GM21447 (cell line): ENCODE results near the gene DCAF11.
A peak's percentile ranks its signal among the peaks of the same experiment; 100 is the strongest.
"Not testable (repeated sequence)": the region's sequence is repeated elsewhere in the genome, so short reads cannot be mapped to it uniquely, and the experiment has no call there.

ENCODE experiments used
- ATAC-seq: cut with Tn5 transposase; IDR thresholded peaks from one replicate; pipeline ENCODE4 v1.9.1; 2021; ENCODE audit not compliant: unreplicated experiment

The DCAF11 gene

GRCh38 chr14:24095271-24096068, 19.1 kb upstream of the DCAF11 start:
- ATAC-seq, result peak; percentile 68

DNA sequence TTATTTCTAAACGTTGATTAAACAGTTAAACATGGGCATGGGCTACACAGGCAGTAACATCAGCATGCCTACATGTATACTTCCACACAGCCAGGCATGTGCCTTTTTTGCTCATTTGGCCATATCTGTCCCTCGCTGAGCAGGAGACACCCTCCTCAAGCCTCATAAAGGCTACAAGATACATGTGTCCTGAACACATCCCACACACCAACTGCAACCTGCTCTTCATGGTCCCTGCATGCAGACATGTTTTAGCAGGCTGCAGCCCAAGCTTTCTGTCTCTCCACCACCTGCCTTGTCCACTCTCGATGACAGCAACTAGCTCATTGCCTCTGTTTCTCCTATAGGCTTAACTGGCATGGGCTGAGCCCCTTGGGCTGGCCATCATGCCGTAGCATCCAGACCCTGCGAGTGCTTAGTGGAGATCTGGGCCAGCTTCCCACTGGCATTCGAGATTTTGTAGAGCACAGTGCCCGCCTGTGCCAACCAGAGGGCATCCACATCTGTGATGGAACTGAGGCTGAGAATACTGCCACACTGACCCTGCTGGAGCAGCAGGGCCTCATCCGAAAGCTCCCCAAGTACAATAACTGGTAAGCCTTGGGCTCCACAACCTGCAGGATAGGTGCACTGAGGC, 17.9 kb upstream of the DCAF11 start:
- ATAC-seq, result no peak

DNA sequence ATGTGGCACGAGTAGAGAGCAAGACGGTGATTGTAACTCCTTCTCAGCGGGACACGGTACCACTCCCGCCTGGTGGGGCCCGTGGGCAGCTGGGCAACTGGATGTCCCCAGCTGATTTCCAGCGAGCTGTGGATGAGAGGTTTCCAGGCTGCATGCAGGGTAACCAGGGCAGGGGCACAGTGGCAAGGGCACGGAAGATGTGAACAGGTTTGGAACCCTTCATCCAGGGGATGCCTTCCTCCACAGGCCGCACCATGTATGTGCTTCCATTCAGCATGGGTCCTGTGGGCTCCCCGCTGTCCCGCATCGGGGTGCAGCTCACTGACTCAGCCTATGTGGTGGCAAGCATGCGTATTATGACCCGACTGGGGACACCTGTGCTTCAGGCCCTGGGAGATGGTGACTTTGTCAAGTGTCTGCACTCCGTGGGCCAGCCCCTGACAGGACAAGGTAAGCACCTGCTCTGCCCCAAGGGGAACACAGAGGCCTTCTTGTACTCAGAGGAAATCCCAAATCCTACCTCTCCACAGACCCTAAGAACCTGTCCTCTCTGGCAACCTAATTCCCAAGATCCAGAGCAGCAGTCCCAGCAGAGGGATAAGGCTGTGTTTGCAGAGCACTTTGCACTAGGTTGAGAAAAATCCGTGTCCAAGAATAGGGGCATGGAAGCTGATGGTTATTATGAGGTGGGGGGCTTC, 16.2 kb upstream of the DCAF11 start:
- ATAC-seq, result no peak

- ATAC-seq, result no peak
Observed at GRCh38 chr14:24098927-24099813, 15.4 kb upstream of the DCAF11 start.

DNA sequence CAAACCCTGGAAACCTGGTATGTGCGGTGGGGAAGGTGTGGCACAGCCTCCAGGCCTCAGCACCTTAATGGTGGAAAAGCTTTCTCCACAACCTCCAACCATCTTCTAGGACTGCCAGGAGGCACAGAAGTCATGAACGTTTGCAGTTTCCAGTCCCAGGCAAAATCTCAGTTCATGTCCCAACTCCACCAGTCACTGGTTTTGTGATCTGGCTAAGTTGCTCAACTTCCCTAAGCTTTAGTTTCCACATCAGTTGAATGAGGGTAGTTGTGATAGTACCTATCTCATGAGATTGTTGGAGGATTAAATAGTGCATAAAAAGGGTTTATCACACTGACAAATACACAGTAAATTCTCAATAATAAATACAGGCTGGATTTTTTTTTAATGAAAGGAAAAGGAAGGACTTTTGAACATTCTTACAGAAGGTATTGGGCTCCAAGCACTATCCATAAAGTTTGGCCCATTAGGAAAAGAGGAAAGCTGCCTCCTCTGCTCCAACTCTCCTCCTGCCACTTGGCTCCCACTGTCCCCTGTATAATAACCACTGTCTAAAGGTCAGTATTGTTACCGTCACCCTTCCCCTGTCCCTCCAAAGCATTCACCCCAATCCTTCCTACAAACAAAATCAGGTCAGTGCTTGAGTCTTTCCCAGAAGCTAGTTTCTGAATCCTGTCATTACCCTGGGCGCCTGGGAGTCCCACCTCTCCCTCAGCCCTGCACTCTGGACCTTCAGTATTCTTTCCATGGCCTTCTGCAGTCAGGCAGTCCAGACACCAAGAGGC, 14.2 kb upstream of the DCAF11 start:
- ATAC-seq, result no peak

DNA sequence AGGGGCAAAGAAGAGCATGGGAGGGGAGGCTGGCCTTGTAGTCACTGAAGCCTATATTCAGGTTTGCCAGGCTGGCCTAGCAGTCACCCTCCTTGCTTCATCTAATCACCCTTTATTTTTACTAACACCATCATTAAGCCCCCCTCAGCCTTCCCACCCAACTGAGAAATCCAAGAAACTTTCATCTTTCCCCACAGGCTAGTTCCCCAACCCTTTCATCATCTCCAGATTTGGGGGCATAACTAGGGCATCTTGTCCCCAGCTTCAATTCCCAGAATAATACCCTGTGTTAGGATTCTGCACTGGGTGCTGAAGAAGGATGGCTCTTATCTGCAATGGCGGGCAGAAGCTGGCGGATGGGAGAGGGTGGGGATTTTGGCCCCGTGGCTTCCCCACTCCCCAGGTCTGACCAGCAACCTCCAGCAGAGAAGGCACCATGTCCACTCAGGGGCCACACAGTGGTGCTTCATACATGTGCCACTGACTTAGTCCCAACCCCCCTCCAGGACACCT, 13.5 kb upstream of the DCAF11 start:
- no peak for ATAC-seq

GRCh38 chr14:24102357-24103048, 12.1 kb upstream of the DCAF11 start:
- no peak for ATAC-seq

- no peak for ATAC-seq
Observed at GRCh38 chr14:24103451-24103850, 11.1 kb upstream of the DCAF11 start.

- ATAC-seq, result not testable (repeated sequence)
Observed at GRCh38 chr14:24105609-24106239, 8.9 kb upstream of the DCAF11 start.

DNA sequence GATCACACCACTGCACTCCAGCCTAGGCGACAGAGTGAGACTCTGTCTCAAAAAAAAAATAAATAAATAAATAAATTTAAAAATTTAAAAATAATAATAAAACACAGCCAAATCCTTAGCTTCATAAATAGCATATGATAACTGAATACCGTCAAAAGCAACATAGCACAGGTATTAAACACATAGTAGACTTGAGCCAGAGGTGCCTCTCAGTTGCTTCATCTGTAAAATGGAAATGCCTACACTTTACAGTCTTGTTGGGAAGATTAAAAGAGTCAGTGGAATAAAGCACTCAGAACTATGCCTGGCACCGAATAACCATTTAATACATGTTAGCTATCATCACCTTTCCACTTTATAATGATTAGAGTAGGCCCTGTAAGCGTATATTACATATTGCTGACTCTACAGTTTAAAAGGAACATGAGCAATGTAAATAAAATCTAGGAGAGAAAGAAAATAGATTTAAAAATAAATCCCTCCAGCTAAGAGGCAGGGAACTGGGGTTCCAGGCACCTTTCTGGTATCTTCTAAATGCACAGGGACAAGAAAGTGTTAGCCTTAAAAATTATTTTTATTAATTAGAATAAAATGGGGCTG, 7.8 kb upstream of the DCAF11 start:
- no peak for ATAC-seq

GRCh38 chr14:24108336-24108874, 6.2 kb upstream of the DCAF11 start:
- ATAC-seq, result no peak

DNA sequence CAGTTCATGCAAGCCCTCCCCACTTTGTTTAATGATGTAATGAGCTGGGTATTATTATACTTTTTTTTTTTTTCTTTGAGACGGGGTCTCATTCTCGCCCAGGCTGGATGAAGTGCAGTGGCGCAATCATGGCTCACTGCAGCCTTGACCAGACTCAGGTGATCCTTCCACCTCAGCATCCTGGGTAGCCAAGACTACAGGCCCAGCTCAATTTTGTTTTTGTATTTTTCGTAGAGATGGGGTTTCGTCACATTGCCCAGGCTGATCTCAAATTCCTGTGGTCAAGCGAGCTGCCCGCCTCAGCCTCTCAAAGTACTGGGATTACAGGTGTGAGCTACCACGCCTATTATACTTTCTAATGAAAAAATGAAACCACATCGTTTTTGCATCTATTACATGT, 4.5 kb upstream of the DCAF11 start:
- ATAC-seq, result no peak

GRCh38 chr14:24110523-24110922, 4.1 kb upstream of the DCAF11 start:
- no peak for ATAC-seq

GRCh38 chr14:24113379-24113800, 1.2 kb upstream of the DCAF11 start:
- no peak for ATAC-seq

DNA sequence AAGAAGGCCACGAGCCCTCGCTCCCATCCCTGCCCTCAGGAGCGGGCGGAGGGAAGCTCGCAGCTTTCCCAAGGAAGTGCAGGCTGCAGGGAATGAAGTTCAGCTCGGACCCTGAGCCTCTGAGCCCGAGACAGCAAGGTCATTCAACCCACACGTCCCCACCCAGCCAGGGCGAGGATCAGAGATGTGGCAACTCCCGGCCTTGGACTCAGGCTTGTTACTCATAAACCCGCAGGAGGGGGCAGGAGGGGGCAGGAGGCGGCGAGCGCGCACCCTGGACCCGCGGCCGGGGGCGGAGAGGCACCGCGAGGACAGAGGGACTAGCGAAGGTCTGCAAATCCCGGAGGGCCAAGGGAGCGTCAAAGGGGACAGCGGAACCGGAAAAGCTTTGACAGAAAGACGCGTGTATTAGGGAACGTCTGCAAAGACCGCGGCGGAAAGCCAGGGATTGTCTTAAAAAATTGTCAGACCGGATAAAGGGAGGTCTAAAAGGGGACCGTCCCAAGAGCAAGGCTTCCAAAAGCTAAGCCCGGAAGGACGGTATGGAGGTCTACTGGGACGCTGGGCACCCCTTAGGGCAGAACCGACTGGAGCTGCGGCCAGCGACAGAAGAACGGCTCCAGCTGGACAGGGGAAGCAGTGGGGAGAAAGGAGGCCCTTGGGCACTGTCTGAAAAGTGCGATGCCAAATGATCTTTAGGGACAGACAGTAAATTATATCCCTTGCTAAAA, 611 bp upstream of the DCAF11 start:
- peak; percentile 32 for ATAC-seq

- no peak for ATAC-seq
Observed at GRCh38 chr14:24115422-24116127, 998 bp downstream of the DCAF11 start.
